GM19452 (cell line): ENCODE data around the gene C11orf98.
A peak's percentile ranks its signal among the peaks of the same experiment; 100 is the strongest.
"Not testable (repeated sequence)": the region's sequence is repeated elsewhere in the genome, so short reads cannot be mapped to it uniquely, and the experiment has no call there.

Source experiments
- ATAC-seq: cut with Tn5 transposase; IDR thresholded peaks from one replicate; pipeline ENCODE4 v1.9.1; 2021; ENCODE audit not compliant: unreplicated experiment

C11orf98 gene

GRCh38 chr11:62687508-62688396 is 22.7 kb upstream of the C11orf98 start:
- ATAC-seq = no peak

DNA sequence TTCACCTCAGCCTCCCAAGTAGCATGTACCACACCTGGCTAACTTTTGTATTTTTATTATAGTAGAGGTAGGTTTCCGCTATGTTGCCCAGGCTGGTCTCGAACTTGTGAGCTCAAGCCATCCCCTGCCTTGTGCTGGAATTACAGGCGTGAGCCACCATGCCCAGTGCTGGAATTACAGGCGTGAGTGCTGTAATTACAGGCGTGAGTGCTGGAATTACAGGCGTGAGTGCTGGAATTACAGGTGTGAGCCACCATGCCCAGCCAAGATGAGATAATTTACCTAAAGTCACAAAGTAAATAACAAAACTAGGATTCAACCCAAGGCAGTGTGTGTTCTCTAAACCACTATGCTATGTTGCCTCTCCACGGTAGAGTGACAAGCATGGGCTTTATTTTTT is 17.5 kb upstream of the C11orf98 start:
- no peak for ATAC-seq

- no peak for ATAC-seq
Measured at GRCh38 chr11:62680825-62681240, 15.8 kb upstream of the C11orf98 start.

GRCh38 chr11:62678770-62679696 is 14.0 kb upstream of the C11orf98 start, which contains the start of gene UBXN1:
Gene UBXN1 (minus strand): TSS chr11:62679073. CDS start chr11:62678923, 150 bp downstream.
- peak; percentile 71 for ATAC-seq

DNA sequence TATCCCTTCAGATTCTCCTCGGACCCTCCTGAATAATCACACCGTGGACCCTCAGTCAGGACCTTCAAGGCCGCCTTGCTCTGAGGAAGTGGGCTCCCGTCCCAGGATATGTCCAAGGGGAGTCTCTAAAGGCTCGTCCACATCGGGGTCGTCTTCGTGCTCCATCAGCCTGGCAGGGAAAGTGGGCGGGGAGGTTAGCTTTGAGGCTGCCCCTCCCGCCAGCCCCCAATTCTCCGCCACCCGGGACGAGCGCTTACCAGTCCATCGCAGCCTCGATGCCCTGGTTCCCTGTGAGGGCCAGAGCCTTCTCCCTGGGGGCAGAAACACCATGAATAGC is 13.4 kb upstream of the C11orf98 start:
- ATAC-seq = no peak

DNA sequence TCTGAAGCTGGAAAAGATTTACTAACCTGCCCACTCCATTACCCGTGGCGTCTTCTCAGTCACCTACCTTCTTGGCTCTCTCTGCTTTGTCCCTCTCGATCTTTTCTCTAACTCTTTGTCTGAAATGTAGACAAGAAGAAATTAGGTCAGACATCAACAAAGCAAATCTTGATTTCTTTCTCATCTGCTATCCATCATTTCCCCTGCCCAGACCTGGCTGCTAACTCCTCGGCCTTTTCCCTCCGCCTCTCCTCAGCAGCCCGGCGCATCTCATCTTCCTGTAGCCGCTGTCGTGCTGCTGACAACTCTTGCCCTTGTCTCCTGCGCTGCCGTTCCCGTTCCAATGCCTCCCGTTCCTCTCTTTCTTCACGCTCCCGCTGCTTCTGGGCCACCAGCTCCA is 12.7 kb upstream of the C11orf98 start:
- ATAC-seq = no peak

DNA sequence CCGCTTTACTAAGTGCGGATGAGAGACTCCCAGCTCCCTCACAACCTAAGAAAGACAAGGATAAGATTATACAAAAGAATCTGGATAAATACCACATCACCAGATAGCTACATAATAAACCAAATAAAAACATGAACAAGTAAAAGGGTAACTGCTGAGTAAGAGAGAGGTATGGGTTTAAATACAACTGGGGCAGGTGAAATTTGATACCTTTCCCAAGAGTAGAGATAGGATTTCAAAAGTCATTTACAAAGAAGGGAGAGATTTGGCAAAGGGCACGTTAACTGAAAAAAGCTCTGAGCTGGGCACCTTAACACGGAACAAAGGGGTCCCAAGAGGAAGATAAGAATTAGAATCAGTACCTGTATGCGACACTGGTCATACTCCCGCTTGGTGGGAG is 12.1 kb upstream of the C11orf98 start:
- ATAC-seq = no peak

GRCh38 chr11:62676698-62677097 is 11.7 kb upstream of the C11orf98 start:
- ATAC-seq = no peak

DNA sequence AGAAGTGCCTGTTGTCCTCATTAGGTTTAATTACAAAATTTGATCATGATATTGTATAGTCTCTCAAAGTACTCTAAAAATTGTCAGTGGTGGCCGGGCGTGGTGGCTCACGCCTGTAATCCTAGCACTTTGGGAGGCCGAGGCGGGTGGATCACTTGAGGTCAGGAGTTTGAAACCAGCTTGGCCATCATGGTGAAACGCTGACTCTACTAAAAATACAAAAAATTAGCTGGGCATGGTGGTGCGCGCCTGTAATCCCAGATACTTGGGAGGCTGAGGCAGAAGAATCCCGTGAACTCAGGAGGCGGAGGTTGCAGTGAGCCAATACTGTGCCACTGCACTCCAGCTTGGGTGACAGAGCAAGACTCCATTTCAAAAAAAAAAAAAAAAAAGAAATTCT is 10.4 kb upstream of the C11orf98 start:
- ATAC-seq = not testable (repeated sequence)

GRCh38 chr11:62673196-62673525 is 8.2 kb upstream of the C11orf98 start:
- ATAC-seq = no peak

- ATAC-seq = peak; percentile 56
Measured at GRCh38 chr11:62671608-62672389, 6.8 kb upstream of the C11orf98 start, which contains the start of the genes LBHD1 and UQCC3. Gene LBHD1 (minus strand): TSS chr11:62672267. CDS start chr11:62670031, 2,236 bp downstream. Gene UQCC3 (plus strand): TSS chr11:62671673. CDS start chr11:62671746, 73 bp downstream.

DNA sequence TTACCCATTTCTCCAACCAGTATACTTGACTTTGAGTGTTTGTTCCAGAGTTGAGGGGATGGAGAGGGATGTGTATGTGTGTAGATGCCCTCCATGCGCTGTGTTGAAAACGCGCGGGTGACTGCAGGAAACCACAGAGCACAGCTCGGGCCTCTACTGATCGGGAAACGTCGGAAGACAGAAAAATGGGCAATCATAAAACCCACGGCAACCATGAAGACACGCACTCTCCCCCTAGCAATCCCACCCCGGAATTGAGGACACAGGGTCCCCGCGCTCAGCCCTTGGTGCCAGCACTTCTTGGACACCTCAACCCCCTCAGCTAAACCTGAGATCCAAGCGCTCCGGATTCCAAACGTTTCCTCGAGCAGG is 6.2 kb upstream of the C11orf98 start:
- no peak for ATAC-seq

DNA sequence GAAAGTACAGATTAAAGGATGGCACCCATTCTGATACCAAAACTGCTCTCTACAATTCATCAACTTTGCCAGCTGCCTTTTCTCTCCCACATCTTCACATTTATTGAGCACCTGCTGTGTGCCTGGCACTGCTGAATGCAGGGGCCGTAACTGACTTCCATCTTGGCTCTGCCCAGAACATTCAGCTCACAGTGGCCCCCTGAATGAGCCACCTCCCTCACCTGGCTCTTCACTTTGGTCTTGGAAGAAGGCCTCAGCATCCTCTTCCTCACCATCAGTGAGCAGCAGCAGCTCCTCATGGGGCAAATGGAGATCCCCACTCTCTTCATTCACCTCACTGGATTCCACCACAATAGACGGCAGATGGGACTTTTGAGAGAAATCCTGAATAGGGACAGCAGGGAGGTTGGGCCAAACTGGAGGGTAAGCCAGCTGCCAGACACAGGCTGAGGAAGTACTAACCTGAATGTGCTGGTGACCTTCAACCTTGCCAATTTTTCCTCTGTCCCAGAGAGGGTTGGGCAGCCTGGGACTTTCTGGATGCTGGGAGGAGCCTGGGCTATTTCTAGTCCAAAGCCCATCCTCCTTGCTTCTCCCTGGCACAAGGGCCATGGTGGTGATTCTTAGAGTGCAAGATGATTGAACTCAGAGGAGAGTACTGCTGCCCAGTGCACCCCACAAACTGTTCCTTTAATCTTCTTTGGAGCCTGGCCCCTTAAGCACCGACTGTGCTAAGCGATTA is 4.6 kb upstream of the C11orf98 start:
- ATAC-seq = no peak

DNA sequence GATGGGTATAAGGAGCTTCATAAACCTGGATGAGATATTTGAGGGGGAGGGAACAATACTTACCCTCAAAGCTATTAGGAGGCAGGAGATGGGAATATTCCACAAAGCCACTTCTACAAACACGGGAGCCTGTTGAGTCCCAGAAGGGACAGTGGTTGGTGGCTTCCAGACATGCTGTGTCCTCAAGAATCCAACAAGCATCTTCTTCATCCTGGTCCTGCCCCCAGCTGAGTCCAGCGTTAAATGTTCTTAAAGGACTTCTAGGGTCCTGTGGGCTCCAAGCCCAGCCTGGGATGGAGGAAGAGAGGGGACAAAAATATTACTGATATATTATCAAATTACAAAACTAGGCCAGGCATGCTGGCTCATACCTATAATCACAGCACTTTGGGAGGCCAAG is 2.5 kb upstream of the C11orf98 start:
- ATAC-seq = no peak

DNA sequence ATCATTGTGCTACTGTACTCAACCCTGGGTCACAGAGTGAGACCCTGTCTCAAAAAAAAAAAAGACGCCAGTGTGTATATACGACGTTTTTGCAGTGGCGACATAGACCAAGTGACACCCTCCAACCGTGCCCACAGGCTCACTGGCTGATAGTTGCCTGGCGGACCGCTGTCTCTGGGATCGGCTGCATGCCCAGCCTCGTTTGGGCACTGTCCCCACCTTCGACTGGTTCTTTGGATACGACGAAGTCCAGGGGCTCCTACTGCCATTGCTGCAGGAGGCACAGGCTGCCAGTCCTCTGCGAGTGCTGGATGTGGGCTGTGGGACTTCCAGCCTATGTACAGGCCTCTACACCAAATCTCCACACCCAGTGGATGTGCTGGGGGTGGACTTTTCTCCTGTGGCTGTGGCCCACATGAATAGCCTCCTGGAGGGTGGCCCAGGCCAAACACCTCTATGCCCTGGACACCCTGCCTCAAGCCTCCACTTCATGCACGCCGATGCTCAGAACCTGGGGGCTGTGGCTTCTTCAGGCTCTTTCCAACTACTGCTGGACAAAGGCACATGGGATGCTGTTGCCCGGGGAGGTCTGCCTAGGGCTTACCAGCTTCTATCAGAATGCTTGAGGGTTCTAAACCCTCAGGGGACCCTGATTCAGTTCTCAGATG is 1.4 kb upstream of the C11orf98 start:
- ATAC-seq = no peak

GRCh38 chr11:62665599-62666258 is 719 bp upstream of the C11orf98 start:
- ATAC-seq = no peak

DNA sequence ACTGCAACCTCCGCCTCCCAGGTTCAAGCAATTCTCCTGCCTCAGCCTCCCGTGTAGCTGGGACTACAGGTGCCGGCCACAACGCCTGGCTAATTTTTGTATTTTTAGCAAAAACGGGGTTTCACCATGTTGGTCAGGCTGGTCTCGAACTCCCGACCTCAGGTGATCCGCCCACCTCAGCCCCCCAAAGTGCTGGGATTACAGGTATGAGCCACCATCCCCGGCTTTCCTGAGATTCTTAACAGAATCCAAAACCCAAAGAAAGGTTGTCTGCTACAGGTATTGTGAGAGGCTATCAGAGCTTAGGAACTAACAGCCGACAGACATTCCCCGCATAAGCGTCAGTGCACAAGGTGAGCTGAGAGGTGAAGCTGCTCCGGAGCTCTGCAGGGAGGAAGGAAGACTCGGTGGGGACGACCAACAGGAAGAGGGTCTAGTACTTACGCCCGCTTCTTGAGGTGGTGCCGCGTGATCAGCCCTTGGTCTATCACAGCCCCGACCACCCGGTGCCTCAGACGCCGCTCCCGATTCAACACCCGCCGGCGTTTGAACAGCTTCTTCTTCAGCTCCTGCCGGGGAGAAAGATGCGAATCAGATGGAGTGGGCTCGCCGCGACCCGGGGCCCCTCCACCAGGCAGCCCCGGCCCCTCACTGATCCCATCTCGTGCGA is 470 bp downstream of the C11orf98 start:
- peak; percentile 18 for ATAC-seq

DNA sequence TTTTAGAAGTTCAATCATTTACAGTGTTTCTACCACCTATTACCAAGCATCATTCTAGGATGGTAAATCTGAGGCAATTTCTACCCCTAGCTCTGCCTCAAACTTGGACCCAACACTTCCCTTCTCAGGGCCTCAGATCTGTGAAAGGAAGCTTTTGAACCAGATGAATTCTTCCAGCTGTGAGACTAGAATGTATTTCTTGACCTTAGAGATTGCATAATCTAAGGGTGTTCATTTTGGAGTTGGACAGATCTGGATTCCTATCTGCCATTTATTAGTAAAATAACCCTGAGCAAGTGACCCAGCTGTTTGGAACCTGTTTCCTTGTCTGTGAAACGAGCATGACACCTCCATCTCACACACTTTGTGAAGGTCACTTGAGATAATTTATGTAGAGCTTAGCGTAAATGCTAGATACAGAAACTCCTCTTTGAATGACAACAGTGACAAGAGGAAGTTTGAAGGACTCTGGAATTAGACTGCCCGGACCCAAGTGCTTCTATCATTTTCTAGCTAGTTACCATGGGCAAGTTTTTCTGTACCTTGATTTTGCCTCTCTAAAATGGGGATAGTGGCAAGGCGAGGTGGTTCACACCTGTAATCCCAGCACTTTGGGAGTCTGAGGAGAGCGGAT is 8.1 kb downstream of the C11orf98 start:
- no peak for ATAC-seq
